PC-9 (cell line): Measurements from ENCODE around the gene CYBA.

Source experiments
- CTCF ChIP-seq: fragments of 200-600 bp; sonication (generic); conservative IDR thresholded peaks from 2 replicates; pipeline ENCODE4 v1.6.1; 2017; ENCODE audit warnings: mixed run types, antibody characterized with exemption, mild to moderate bottlenecking, moderate library complexity
- EZH2 ChIP-seq: fragments of 200-600 bp; sonication (generic); IDR thresholded peaks from 2 replicates; pipeline ENCODE4 v1.8.0; 2017; ENCODE audit warnings: antibody characterized with exemption, low read depth

GRCh38 chr16:88656291-88656980 is 5.6 kb upstream of the CYBA start:
- TF ChIP-seq CTCF: no peak
- no peak for TF ChIP-seq EZH2
